GM21447 (cell line): ENCODE results near the gene EAPP.
"Not testable (repeated sequence)": the region's sequence is repeated elsewhere in the genome, so short reads cannot be mapped to it uniquely, and the experiment has no call there.

Source experiments
- ATAC-seq: cut with Tn5 transposase; IDR thresholded peaks from one replicate; pipeline ENCODE4 v1.9.1; 2021; ENCODE audit not compliant: unreplicated experiment

The EAPP gene

DNA sequence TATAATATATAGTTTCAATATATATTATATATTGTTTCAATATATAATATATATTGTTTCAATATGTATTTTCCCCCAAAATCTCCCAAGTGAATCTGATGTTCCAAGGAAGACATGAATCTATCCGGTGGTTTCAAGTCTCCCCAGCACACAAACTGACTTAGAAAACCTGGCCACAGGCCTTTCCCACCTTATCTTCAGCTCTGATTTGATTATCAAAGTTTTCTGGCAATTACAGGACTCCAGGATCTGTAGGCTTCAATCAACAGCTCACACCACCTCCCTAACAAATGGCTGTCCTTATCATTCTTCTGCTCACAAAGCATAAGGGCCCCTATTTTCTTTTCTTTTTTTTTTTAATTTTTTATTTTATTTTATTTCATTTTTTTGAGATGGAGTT is 54.8 kb downstream of the EAPP start:
- ATAC-seq, result no peak

DNA sequence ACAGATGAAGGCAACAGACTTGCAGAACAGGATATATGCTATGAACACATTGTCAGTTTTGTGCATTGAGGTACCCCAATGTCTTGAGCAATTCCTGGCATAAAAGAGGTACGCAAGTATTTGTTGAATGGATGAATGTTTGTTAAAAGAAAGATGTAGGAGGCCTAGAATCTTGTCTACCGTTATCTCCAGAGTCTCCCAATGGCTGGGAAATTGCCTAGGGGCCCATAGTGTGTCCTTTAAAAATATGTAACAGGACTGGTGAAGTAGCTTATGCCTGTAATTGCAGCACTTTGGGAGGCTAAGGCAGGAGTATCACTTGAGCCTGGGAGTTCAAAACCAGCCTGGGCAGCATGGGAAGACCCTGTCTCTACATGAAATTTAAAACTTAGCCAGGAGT is 57.0 kb downstream of the EAPP start:
- no peak for ATAC-seq

DNA sequence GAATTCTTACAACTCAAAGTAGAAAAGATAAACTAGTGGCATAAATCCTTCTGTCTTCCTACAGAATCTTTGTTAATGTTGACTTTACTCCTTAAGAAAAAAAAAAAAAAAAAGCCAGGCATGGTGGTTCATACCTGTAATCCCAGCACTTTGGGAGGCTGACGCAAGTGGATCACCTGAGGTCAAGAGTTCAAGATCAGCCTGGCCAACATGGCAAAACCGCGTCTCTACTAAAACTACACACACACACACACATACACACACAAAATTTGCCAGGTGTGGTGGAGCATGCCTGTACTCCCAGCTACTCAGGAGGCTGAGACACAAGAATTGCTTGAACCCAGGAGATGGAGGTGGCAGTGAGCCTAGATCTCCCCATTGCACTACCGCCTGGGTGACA is 59.8 kb downstream of the EAPP start:
- no peak for ATAC-seq

DNA sequence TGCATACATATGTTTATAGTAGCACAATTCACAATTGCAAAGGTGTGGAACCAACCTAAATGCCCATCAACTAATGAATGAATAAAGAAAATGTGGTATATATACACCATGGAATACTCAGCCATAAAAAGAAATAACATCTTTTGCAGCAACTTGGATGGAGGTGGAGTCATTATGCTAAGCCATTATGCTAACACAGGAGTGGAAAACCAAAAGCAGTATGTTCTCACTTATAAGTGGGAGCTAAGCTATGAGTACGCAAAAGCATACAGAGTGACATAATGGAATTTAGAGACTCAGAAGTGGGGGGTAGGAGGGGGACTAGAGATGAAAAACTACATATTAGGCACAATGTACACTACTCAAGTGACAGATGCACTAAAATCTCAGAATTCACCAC is 61.2 kb downstream of the EAPP start:
- ATAC-seq, result no peak

DNA sequence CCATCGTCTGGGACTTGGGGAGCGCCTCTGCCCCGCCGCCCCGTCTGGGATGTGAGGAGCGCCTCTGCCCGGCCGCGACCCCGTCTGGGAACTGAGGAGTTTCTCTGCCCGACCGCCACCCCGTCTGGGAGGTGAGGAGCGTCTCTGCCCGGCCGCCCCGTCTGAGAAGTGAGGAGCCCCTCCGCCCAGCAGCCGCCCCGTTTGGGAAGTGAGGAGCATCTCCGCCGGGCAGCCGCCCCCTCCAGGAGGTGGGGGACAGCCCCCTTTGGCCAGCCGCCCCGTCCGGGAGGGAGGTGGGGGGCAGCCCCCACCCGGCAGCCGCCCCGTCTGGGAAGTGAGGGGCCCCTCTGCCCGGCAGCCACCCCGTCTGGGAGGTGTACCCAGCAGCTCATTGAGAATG is 63.5 kb downstream of the EAPP start:
- not testable (repeated sequence) for ATAC-seq

DNA sequence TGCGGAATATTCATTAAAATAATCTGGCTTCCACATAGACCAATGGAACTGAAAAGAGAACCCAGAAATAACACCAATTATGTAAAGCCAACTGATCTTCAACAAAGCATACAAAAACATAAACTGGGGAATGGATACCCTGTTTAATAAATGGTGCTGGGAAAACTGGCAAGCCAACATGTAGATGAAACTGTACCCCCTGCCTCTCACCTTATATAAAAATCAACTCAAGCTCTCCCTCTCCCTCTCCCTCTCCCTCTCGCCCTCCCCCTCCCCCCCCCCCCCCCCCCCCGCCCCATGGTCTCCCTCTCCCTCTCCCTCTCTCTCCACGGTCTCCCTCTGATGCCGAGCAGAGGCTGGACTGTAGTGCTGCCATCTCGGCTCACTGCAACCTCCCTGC is 64.3 kb downstream of the EAPP start:
- ATAC-seq, result no peak

DNA sequence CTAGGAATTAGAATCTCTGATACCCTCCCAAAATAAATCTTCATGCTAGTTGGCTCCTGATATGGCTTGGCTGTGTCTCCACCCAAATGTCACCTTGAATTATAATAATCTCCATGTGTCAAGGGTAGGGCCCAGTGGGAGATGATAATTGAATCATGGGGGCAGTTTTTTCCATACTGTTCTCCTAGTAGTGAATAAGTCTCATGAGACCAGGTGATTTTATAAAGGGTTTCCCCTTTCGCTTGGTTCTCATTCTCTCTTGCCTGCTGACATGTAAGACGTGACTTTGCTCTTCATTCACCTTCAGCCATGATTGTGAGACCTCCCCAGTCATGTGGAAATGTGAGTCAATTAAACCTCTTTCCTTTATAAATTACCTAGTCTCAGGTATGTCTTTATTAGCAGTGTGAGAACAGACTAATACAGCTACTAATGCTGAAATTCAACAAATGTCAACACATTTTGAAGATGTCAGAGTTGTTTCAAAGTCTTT is 65.3 kb downstream of the EAPP start:
- ATAC-seq, result no peak

DNA sequence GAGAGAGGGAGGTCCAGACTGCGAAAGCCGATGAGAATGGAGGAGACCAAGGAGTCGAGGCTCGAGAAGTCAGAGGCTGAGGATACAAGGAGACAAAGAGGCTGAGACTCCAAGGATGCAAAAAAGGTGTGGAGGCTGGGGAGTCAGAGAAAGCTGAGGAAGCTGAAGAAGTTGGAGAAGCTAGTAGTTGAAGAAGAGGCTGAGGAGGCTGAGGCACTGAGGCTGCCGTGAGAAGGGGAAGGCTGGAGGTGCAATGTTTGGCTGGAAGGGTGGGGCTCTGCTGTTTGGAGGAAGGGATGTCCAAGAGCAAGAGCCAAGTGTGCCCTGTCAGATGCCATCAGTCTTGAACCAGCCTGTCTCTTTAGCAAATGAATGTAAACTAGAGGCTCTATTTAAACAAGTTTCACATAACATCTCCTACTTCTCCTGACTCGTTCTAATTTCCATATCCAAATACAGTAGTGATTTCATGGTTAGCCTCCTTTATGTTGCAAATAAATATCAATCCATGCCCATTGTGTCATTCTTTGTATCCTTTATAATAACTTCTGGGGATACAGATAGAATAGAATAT is 66.7 kb downstream of the EAPP start:
- no peak for ATAC-seq

DNA sequence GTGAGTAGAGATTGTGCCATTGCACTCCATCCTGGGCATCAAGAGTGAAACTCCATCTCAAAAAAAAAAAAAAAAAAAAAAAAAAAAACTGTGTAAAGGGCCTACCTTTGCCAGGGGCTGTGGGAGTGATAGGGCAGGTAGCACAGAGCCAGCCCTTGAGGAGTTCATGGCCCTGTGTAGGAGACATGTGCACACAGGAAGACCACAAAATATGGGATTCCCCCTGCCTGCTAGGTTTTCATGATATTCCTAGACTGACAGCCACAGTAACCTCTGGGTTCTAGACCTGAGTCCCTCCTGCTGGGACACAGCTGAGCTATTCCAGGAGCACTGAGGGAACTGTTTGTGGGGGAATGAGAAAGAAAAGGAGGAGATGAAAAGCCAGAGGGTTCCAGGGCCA is 69.2 kb downstream of the EAPP start:
- ATAC-seq, result no peak

DNA sequence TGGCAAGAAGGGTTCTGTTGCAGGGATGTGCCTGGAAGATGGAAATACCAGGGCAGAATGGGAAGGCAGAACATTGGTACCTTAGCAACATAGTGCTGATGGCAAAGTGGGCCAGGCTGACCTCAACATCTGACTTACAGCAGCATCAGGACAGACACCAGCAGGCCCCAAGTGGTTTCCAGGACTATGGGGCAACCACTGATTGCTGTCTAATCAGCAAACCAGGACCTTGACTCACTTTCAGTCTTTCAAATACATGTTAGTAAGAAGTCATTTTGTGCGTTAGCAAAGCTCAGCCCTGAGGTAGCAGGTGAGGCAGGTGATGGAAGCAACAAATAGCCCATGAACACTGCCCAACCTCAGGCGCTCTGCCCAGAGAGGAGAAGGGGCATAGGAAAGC is 72.8 kb downstream of the EAPP start:
- no peak for ATAC-seq
